Sciatic nerve (tissue), 2 donors: Measurements from ENCODE around the gene CCDC141. TPM values are rescaled to one million over a fixed set of nuclear protein-coding genes. Genes with fewer than 3 reads are reported as not detected.
"Not testable (repeated sequence)": the region's sequence is repeated elsewhere in the genome, so short reads cannot be mapped to it uniquely, and the experiment has no call there.

Experiments used
- ATAC-seq: fragments of 200-7000 bp; cut with Tn5 transposase; one replicate; pipeline ENCODE4 v1.9.1; 2020; ENCODE audit warnings: mild to moderate bottlenecking, moderate library complexity
- DNase-seq: peaks from one replicate; pipeline ENCODE4 v3.0.0-alpha.2; 2020; ENCODE audit warnings: low spot score
- intact Hi-C: fragments of 100-400 bp; cut with DNase I; formaldehyde crosslinking; loops from one replicate; pipeline ENCODE4 v1.14.2; 2022
- total RNA-seq: library from RNA; stranded (reverse); fragmentation: NEBNext Ultra II Directional; extraction: Animal tissue kit (Norgen Biotek cat#: 25700); gene quantifications from one replicate; pipeline ENCODE4 v1.2.1, GENCODE V29; 2021
- donor health status: DM: no; HTN: no; CAD: no.
- donor health status: DM: no; HTN: no; CAD: no.

The CCDC141 gene
- total RNA-seq, 1 donor from 2014 or later = 12.3 TPM

DNA sequence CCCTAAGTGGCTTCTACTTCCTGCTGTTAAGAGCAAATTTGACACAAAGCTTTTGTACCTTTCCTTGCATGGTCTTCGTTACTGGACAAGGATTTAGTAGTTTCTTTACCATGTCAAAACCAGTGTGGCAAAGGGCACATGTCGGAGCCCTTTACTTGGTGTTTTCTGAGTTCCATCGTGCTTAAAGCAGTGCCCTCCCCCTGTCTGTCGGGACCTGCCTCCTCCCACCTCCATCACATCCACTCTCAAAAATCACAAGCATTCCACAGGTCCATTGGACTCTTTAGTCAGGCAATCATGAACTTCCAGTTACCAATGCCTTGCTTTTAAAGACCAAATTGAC is 763 bp downstream of the CCDC141 start:
- DNase-seq = no peak
- ATAC-seq = no peak
- intact Hi-C loops = no loop called here

- intact Hi-C loops = no loop called here
- ATAC-seq (no peak), DNase-seq (no peak)
Measured at GRCh38 chr2:179048099-179048498, 1.8 kb downstream of the CCDC141 start.

DNA sequence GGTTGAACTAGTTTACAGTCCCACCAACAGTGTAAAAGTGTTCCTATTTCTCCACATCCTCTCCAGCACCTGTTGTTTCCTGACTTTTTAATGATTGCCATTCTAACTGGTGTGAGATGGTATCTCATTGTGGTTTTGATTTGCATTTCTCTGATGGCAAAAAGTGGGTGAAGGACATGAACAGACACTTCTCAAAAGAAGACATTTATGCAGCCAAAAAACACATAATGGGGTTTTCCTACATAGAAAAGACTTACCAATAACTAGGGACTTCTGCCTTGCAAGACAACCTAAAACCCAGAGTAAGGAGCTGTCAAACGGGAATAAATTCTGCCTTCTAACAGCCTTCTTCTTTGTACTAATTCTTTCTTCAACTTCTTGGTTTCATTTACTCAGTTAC is 4.3 kb downstream of the CCDC141 start:
- ATAC-seq, DNase-seq, intact Hi-C loops: not testable (repeated sequence)

DNA sequence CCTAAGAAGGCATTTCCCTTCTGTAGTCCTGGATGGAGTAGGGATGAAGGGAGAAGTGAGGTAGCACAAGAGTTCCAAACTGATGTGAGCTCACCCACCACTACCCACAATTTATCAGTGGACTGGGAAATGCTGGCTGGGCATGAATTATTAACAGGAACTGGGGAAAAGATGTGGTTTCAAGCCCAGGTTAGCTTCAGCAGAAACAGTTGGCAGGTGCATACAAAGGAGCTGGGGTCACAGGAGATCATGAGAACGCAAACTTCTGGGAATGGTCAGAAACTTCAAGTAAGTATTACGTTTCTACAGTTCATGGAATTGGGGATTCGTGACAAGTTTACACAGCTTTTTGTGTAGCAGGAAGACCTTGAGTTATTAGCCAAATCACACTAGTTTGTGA is 5.4 kb downstream of the CCDC141 start:
- intact Hi-C loops = no loop called here
- ATAC-seq (no peak), DNase-seq (no peak)

DNA sequence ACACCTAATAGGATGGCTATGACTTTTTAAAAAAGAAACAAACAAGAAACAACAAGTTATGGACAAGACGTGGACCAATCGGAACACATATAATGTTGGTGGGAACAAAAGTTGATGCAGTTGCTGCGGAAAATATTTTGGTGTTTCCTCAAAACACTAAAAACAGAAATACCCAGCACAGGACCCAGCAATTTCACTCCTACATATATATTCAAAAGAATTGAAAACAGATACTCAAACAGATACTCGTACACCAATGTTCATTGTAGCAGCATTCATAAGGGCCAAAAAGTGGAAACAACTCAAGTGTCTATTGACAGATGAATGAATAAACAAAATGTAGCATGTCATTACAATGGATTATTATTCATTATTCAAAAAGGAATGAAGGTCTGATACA is 12.1 kb downstream of the CCDC141 start:
- intact Hi-C loops = no loop called here
- no peak for ATAC-seq
- DNase-seq = no peak

GRCh38 chr2:179036353-179036905 is 13.5 kb downstream of the CCDC141 start:
- ATAC-seq (no peak), DNase-seq (no peak)
- intact Hi-C loops = no loop called here

DNA sequence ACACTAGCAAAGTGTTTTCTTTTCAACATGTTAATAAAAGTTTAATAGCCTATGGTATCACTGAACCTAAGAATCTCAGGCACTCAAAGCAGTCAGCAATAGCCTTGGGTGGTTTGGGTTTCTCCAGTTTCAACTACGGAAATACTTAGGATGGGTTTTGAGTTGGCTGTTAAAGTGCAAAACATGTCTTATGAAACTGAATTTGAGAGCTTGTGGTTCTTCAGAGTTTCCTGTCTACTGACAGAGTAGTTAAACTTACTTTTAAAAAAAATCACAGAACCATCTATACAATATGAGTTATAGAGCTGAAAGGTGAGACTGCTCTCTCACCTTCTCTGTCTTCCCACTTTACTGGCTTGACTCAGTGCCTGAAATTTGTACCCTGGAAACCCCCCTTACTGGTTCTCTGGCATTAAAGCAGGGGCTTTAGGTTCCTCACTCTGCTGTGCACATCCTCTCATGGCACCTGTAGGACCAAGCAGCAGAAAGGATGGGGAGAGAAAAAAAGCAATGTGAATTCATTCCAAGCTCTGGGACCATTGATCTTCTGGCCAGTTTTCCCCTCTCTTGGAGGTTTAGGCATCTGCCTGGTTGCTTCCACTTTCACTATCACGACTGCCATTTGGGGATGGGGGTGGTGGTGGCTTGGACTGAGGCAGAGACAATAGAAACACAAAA is 18.1 kb downstream of the CCDC141 start:
- DNase-seq = no peak
- ATAC-seq = peak; percentile 44
- intact Hi-C loops = no loop called here

DNA sequence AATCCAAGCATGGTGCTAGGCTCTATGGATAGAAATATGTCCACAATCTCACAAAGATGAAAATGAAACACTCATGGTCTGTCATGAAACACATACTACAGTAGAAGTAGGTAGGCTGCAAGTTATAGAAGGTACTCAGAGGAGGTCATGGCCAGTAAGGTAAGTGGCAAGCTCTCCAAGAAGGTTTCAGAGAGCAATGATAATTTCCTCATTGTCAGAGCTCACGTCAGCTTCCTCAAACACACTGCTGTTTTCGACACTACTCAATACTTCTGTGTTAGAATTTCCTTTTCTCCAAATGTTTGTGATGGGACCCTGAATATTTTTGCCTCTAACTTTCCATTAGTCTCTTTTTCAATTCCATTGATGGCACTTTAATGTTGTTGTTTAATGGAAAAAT is 25.5 kb downstream of the CCDC141 start:
- intact Hi-C loops = no loop called here
- DNase-seq (no peak), ATAC-seq (no peak)

DNA sequence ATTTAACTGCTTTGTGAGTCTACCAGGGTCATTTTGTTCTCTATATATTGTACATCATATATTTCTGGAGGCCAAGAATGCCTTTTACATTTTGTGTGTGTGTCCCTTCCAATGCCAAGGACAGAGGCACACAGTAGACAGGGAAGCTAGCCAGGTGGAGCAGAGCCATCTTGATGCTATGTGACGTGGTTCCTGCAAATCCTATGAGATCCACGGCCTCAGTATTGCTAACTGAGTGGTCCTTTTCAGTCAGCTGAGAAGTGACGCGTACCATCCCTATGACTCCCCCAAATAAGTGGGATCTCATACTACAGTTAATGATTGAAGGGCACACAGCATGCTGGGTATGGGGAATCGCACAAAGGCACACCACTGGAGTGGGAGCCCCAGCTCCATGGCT is 27.3 kb downstream of the CCDC141 start:
- intact Hi-C loops = no loop called here
- ATAC-seq = no peak

GRCh38 chr2:179021258-179021657 is 28.7 kb downstream of the CCDC141 start:
- ATAC-seq (no peak), DNase-seq (no peak)
- intact Hi-C loops = no loop called here

More for the DNA sequence above, 27.3 kb downstream of the CCDC141 start:
- no peak for DNase-seq

DNA sequence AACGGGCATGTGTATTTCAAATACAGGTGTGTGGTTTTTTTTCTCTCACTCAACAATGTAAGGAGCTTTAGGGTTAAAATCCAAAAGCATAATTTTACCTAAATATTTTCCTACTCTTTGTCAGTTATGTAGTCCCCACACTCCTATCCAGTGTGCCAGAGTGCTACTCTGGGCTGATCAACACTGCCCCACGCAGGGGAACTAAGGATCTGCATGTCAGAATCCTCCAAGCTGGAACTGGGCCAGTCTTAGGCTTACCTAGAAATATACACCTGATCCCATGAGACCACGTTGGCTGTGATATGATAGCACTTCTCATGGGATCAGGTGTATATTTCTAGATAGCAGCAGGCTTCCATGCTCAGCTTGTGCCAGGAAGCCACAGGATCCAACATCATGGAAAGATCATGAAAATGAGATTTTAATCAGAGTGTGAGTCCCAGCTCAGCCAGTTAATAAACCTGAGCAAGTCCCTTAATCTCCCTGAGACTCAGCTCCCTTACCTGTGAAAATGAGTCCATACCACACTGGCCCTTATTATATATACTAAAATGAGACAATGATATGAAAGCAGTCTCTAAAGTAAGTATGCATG is 29.7 kb downstream of the CCDC141 start:
- DNase-seq (no peak), ATAC-seq (no peak)
- intact Hi-C loops = no loop called here

GRCh38 chr2:179019260-179019659 is 30.7 kb downstream of the CCDC141 start:
- intact Hi-C loops = no loop called here
- DNase-seq (no peak), ATAC-seq (no peak)

DNA sequence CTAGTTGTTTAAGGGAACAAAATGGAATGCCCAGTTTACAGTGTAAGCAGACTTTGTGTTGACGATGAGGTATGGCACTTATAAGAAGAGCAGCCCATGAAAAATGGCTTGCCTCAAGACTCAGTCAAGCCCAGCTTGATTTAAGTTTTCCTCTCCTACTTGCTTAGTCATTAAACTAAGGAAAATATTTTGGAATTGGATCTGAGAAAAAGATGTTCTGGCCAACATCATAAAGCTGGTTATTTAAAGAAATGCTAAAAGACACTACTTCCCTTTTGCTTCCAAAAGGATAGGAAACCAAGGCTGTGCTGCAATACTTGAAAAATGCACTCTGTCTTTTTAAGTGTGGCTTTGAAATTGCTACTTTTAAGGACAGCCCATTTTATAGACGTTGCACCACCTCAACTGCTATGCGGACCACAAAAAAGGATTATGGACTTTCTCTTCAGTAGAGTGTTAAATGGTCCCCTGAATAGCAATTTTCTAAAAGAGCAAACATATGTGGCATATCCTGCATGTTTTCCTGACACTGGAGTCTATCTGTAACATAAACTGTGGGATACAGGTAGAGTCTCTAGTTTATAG is 32.1 kb downstream of the CCDC141 start:
- intact Hi-C loops = no loop called here
- DNase-seq (no peak), ATAC-seq (no peak)

- ATAC-seq, intact Hi-C loops, DNase-seq: not testable (repeated sequence)
Measured at GRCh38 chr2:179014189-179014588, 35.7 kb downstream of the CCDC141 start.

GRCh38 chr2:179005976-179006375 is 44.0 kb downstream of the CCDC141 start:
- DNase-seq (no peak), ATAC-seq (no peak)
- intact Hi-C loops = no loop called here

DNA sequence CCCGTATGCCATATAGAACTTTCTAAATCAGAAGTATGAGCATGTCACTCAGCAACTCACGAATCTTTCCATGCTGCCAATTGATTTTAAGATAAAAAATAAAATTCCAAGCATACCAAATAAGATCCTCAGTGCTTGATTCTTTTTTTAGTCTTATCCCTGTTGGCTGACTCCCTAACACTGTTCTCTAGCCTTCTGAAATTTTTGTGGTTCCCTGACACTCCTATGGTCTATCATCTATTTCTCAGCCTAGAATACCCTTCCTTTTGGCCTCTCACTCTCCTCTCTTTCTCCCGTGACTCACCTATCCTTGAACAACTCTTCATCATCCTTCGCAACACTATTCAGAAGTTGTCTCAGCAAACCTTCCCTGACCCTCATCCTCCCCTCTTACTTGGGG is 50.5 kb downstream of the CCDC141 start:
- no peak for ATAC-seq
- intact Hi-C loops = no loop called here
- DNase-seq = no peak

DNA sequence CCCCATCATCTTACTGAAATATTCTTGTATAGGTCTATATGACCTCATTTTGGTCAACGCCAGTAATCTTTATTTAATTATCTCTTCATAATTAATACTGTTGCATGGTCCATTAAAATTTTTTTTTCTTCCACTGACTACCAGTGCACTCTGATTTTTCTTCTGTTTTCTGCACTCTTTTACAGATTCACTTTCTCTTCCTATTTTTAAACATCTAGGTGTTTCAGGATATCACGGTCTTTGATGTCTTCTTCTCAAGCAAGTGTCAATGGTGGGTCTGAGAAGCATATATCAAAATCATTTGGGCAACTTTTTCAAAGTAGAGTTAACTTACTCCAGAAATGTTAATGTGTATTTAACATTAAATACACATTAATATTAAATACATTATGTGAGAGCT is 51.4 kb downstream of the CCDC141 start:
- intact Hi-C loops = no loop called here
- ATAC-seq (no peak), DNase-seq (no peak)

DNA sequence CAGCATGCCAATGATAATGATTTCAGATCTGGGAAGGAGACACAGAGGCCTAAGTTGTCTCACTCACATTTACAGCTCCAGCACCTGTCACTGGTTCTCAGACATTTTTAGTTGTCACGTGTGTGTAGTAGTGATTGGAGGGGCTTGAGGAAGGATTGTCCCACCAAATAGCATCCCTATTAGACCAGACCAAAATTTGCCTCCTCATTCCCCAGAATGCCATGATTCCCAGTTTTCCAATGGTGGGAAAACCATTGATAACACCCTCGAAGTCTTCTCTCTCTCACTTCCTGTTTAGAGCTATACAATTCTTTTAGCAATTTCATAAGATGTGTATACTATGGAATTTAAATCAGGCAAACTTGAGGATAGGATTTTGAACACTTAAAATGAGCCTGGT is 52.5 kb downstream of the CCDC141 start:
- intact Hi-C loops = no loop called here
- DNase-seq (no peak), ATAC-seq (no peak)

- ATAC-seq (no peak), DNase-seq (no peak)
- intact Hi-C loops = no loop called here
Measured at GRCh38 chr2:178997067-178997466, 52.9 kb downstream of the CCDC141 start.

- ATAC-seq = no peak
Measured at GRCh38 chr2:178994264-178994663, 55.7 kb downstream of the CCDC141 start.

GRCh38 chr2:178993788-178994187 is 56.1 kb downstream of the CCDC141 start:
- no peak for ATAC-seq
- intact Hi-C loops = no loop called here

More at GRCh38 chr2:178994264-178994663, 55.7 kb downstream of the CCDC141 start:
- no peak for DNase-seq
- intact Hi-C loops = no loop called here

More at GRCh38 chr2:178993788-178994187, 56.1 kb downstream of the CCDC141 start:
- DNase-seq = no peak
